ENCODE results near the gene ASTN2. TPM values are rescaled to one million over a fixed set of nuclear protein-coding genes. Genes with fewer than 3 reads are reported as not detected.

Gene ASTN2
- total RNA-seq, 2 donors from 2014 or later = 113 to 153 TPM

GRCh38 chr9:116959809-116960208, 455.0 kb downstream of the ASTN2 start:
- intact Hi-C loops (cut with DNase I) = no loop called here
- H3K27me3 ChIP-seq (replicated peaks; ENCODE audit: insufficient read depth) = no peaks in the 10 kb centered on the region
- TF ChIP-seq POLR2A (IDR thresholded peaks at IDR 0.05) = no peak
- TF ChIP-seq POLR2AphosphoS5 (IDR thresholded peaks at IDR 0.05) = no peak
- TF ChIP-seq, protein P1, sequence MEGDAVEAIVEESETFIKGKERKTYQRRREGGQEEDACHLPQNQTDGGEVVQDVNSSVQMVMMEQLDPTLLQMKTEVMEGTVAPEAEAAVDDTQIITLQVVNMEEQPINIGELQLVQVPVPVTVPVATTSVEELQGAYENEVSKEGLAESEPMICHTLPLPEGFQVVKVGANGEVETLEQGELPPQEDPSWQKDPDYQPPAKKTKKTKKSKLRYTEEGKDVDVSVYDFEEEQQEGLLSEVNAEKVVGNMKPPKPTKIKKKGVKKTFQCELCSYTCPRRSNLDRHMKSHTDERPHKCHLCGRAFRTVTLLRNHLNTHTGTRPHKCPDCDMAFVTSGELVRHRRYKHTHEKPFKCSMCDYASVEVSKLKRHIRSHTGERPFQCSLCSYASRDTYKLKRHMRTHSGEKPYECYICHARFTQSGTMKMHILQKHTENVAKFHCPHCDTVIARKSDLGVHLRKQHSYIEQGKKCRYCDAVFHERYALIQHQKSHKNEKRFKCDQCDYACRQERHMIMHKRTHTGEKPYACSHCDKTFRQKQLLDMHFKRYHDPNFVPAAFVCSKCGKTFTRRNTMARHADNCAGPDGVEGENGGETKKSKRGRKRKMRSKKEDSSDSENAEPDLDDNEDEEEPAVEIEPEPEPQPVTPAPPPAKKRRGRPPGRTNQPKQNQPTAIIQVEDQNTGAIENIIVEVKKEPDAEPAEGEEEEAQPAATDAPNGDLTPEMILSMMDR (IDR thresholded peaks at IDR 0.05) = no peak
- DNase-seq (ENCODE audit: low spot score) = no peak
- no peaks in the 10 kb centered on the region for H3K36me3 ChIP-seq
- no peak overlapping the region for H3K27ac ChIP-seq
- no peaks in the 10 kb centered on the region for H3K4me1 ChIP-seq (replicated peaks)
- 28% methylated on average over 16 of the region's 16 CpGs for WGBS
- H3K9me3 ChIP-seq = no peaks in the 10 kb centered on the region
- no peak overlapping the region for H3K4me3 ChIP-seq

- no peak for DNase-seq (ENCODE audit: low spot score)
- TF ChIP-seq, protein P1 (IDR thresholded peaks at IDR 0.05) = no peak
- TF ChIP-seq POLR2A (IDR thresholded peaks at IDR 0.05) = no peak
- no peak for TF ChIP-seq POLR2AphosphoS5 (IDR thresholded peaks at IDR 0.05)
- intact Hi-C loops (cut with DNase I) = no loop called here
- Histone ChIP-seq H3K4me3 (no peak overlapping the region), H3K27ac (no peak overlapping the region), H3K36me3 (no peaks in the 10 kb centered on the region), H3K27me3 (replicated peaks; ENCODE audit: insufficient read depth) (no peaks in the 10 kb centered on the region), H3K9me3 (no peaks in the 10 kb centered on the region), H3K4me1 (replicated peaks) (no peaks in the 10 kb centered on the region)
- 74% methylated on average over 5 of the region's 5 CpGs for WGBS
Measured at GRCh38 chr9:116958881-116959280, 456.0 kb downstream of the ASTN2 start.

GRCh38 chr9:116954731-116955130, 460.1 kb downstream of the ASTN2 start:
- 100% methylated on average over 2 of the region's 2 CpGs for WGBS
- DNase-seq (ENCODE audit: low spot score) = no peak
- Histone ChIP-seq H3K27ac (no peak overlapping the region), H3K4me1 (replicated peaks) (no peaks in the 10 kb centered on the region), H3K27me3 (replicated peaks; ENCODE audit: insufficient read depth) (no peaks in the 10 kb centered on the region), H3K36me3 (no peaks in the 10 kb centered on the region), H3K4me3 (no peak overlapping the region), H3K9me3 (no peaks in the 10 kb centered on the region)
- no peak for TF ChIP-seq POLR2AphosphoS5 (IDR thresholded peaks at IDR 0.05)
- TF ChIP-seq POLR2A (IDR thresholded peaks at IDR 0.05) = no peak
- TF ChIP-seq, protein P1 (IDR thresholded peaks at IDR 0.05) = no peak
- intact Hi-C loops (cut with DNase I) = no loop called here

- no peaks in the 10 kb centered on the region for H3K27me3 ChIP-seq (replicated peaks; ENCODE audit: insufficient read depth)
- H3K27ac ChIP-seq = no peak overlapping the region
- TF ChIP-seq POLR2AphosphoS5 (IDR thresholded peaks at IDR 0.05) (no peak), POLR2A (IDR thresholded peaks at IDR 0.05) (no peak)
- TF ChIP-seq, protein P1 (IDR thresholded peaks at IDR 0.05) = no peak
- H3K9me3 ChIP-seq = no peaks in the 10 kb centered on the region
- no peak overlapping the region for H3K4me3 ChIP-seq
- DNase-seq (ENCODE audit: low spot score) = no peak
- WGBS = 31% methylated on average over 1 of the region's 1 CpG
- intact Hi-C loops (cut with DNase I) = no loop called here
- no peaks in the 10 kb centered on the region for H3K36me3 ChIP-seq
- no peaks in the 10 kb centered on the region for H3K4me1 ChIP-seq (replicated peaks)
Measured at GRCh38 chr9:116953271-116953670, 461.6 kb downstream of the ASTN2 start.

GRCh38 chr9:116952436-116952810, 462.4 kb downstream of the ASTN2 start:
- intact Hi-C loops (cut with DNase I) = no loop called here
- no peak for DNase-seq (ENCODE audit: low spot score)
- 87% methylated on average over 7 of the region's 7 CpGs for WGBS

More at GRCh38 chr9:116952436-116952810, 462.4 kb downstream of the ASTN2 start:
- Histone ChIP-seq H3K27me3 (replicated peaks; ENCODE audit: insufficient read depth) (no peaks in the 10 kb centered on the region), H3K27ac (no peak overlapping the region), H3K4me3 (no peak overlapping the region), H3K36me3 (no peaks in the 10 kb centered on the region), H3K9me3 (no peaks in the 10 kb centered on the region), H3K4me1 (replicated peaks) (no peaks in the 10 kb centered on the region)
- TF ChIP-seq, protein P1 (IDR thresholded peaks at IDR 0.05) = no peak
- no peak for TF ChIP-seq POLR2AphosphoS5 (IDR thresholded peaks at IDR 0.05)
- TF ChIP-seq POLR2A (IDR thresholded peaks at IDR 0.05) = no peak

Data from prostate gland (tissue), 2 donors.